Measurements from ENCODE around the gene PPM1E.
A peak's percentile ranks its signal among the peaks of the same experiment; 100 is the strongest.
"Not testable (repeated sequence)": the region's sequence is repeated elsewhere in the genome, so short reads cannot be mapped to it uniquely, and the experiment has no call there.

PPM1E gene

DNA sequence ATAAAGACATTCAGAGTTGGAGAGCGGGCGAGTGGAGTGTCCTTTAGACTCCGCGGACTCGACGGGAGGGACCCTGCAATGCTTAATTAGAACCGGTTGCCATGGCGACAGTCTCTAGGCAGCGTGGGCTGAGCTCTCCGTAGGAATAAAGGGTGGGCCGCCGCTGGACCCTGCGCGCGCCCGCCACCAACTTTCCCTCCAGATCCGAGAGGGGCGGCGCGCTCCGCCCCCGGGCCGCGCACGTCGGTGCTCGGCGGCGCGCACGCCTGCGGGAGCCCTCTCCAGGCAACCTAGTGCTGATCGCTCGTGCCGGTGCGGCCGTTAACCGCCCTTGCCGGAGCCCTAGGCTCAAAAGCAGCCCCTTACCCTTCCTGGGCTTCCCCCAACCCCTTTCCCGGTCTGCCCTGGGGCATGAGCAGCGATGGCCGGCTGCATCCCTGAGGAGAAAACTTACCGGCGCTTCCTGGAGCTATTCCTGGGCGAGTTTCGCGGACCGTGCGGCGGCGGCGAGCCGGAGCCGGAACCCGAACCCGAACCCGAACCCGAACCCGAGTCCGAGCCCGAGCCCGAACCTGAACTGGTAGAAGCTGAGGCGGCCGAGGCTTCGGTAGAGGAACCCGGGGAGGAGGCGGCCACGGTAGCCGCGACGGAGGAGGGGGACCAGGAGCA is at the start of gene PPM1E:
Gene PPM1E, plus strand, starts transcription at position 278 of the 669 bp plus-strand sequence.
- peak; percentile 16 for DNase-seq (ENCODE audit: low spot score)

DNA sequence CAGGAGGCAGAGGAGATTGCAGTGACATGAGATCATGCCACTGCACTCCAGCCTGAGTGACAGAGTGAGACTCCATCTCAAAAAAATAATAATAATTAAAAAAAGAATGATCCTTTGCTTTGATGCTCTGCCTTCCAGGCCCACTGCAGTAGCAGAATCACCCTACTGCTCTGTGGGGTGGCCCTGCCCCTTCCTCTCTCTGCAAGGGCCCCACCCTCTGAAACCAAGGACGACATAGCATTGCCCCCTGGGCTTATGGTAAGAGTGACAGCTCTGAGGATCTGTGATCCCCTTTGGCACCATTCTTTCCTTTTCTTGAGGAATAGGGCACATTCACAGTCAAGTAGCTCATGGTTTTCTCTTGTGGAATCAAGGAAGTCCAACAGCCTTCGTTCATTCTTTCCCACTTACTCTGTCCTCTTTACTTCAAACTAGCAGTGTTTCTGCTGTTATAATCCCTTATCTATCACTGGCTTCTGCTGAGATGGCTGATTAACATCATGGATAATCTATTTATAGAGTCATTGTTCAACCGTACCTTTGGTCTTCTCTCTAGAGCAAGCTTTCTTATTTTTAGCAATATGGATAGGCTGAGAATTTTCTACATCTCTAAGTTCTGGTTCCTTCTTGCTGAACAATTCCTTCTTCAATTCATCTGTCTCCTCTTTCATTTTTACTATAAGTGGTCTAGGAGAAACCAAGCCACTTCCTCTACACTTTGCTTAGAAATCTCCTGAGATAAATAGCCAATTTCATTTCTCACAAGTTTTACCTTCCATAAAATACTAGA is 49.1 kb upstream of the PPM1E start:
- DNase-seq (ENCODE audit: low spot score) = no peak

DNA sequence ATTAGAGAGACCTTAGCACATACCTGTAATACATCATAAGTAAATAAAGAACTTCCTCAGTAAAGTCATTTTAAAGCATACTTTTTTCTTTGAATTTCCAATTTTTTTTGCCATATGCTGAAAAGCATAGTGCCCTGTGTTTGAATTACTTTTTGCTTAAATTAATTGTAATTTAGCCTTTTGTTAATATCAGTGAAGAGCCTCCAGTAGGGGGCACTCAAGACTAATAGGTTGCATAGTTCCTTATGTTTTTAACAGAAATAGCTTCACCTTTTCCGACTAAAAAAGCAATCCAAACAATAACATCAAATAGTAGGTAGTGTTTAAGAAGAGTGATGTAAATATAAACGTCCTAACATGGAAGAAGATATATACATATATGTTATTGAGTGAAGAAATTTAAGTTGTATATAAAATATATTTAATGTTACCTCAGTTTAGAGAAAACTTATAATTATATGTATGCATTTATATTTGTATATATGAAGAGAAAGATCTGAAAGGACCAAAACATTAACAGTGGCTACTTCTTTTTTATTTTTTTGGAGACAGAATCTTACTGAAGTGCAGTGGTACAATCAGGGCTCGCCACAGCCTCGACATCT is 44.6 kb upstream of the PPM1E start:
- DNase-seq (ENCODE audit: low spot score) = peak; percentile 53

DNA sequence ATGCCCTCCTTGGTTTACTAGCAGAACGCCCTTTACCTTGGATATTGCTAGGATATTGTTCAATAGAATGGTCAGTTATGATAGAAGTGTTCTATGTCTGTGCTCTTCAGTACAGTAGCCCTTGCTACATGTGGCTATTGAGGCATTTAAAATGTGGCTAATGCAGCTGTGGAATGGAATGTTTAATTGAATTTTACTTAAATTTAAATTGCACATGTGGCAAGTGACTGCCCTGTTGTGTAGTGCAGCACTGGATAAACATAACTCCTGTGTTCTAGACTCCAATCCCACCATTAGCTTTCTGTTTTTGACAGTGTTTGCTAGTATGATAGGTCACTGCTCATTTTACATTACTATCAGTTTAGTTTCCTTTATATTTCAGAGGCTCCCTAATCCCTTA is 33.4 kb upstream of the PPM1E start:
- DNase-seq (ENCODE audit: low spot score) = no peak

DNA sequence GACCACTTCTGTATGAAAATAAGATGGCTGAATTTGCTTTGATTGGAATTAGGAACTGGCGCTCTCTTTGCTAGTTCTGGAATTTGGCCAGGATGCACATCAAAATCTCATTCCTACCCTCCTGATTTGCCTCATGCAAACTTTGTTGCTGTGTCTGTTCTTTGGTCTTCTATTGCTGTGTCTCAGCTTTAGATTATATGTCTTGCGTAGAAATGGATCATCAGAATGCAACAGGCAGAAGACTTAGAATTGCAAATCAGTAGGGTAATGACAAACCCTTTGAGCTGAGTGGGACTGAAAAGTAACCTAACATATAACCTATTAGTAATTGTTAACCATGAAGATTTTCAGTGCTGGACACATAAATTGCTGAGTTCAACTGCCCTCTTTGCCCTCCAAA is 33.0 kb upstream of the PPM1E start:
- DNase-seq (ENCODE audit: low spot score) = no peak

DNA sequence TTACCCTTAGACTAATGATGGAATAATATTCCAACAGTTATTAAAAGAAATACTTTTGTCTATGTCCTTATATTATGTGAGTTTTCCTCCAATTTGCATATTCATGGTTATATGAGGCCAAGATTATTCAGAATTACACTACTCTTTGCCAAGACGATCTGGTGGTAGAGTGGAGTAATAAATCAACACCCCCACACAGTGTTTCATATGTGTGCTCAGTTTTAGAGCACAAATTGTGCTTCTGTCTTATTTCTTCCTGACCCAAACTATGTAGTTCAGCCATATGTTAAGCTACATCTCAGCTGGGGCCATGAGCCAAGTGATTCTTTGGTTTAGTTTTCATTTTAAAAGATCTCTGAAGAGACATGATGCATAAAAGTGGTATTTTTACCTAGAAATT is 26.9 kb upstream of the PPM1E start:
- DNase-seq (ENCODE audit: low spot score) = no peak

DNA sequence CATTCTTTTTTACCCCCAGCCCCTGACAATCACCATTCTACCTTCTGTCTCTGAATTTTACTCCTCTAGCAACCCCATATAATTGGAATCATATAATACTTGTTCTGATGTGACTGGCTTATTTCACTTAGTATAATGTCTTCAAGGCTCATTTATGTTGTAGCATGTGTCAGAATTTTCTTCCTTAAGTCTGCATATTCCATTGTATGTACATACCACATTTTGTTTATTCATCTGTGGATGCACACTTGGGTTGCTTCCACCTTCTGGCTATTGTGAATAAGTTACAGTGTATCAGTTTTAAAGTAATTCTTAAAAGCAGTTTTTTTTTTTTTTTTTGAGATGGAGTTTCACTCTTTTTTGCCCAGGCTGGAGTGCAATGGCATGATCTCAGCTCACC is 24.7 kb upstream of the PPM1E start:
- no peak for DNase-seq (ENCODE audit: low spot score)

DNA sequence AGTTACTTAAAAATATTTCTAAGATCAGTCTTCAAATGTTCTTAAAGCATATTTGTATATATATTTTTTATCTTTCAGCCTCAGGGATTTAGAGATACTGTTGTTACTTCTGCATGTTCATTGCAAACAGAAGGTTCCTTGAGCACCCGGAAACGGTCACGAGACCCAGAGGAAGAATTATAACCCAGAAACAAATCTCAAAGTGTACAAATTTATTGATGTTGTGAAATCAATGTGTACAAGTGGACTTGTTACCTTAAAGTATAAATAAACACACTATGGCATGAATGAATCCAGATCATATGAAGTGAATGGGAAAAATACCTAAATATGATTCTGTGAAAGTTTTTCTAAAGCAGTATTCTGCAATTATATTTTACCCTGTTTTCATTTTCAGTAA is 21.6 kb upstream of the PPM1E start:
- no peak for DNase-seq (ENCODE audit: low spot score)

DNA sequence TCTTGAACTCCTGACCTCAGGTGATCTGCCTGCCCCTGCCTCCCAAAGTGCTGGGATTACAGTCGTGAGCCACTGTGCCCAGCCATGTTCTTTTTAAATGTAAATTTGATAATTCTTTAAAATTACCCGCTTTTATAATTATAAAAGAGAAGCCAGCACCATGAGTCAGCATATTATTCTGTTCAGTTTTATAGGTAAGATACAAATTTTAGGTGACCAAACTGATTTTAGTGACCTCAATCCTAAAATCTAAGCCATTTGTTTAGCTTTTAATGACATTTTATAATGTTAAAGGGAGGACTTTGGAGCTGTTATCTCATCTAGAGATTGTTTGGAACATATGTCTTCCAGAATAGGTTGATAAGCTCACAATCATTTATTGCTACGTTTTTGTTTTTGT is 20.8 kb upstream of the PPM1E start:
- no peak for DNase-seq (ENCODE audit: low spot score)

DNA sequence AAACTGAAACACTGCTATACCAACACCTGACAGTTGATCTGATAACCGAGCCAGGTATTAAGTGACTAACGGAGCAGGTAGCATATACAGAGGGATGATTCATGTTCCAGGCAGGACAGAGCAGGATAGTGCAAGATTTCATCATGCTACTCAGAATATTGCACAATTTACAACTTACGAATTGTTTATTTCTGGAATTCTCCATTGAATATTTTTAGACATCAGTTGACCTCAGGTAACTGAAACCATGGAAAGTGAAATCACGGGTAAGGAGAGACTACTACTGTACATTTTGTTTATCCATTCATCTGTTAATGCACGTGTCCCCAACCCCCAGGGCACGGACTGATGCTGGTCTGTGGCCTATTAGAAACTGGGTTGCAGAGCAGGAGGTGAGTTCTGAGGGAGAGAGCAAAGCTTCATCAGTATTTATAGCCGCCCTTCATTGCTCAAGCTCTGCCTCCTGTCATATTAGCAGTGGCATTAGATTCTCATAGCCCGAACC is 14.5 kb upstream of the PPM1E start:
- DNase-seq (ENCODE audit: low spot score) = no peak

DNA sequence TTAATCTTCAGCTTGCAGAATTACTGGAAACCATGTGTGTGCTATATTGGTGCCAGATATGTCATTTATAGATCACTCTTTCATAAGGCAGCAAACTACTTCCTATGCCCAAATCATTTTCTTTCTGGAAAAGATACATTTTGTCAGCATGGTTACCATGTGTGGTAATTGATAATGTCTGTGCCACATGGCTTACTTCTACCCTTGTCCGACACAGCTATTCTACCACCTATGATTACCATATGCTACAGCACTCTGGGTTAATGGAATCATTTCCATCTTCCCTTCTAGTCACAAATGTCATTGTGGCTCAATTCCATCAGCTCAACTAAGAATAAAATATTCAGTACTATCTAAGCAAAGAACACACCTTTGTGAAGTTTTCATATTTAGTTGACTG is 8.0 kb upstream of the PPM1E start:
- DNase-seq (ENCODE audit: low spot score) = no peak

DNA sequence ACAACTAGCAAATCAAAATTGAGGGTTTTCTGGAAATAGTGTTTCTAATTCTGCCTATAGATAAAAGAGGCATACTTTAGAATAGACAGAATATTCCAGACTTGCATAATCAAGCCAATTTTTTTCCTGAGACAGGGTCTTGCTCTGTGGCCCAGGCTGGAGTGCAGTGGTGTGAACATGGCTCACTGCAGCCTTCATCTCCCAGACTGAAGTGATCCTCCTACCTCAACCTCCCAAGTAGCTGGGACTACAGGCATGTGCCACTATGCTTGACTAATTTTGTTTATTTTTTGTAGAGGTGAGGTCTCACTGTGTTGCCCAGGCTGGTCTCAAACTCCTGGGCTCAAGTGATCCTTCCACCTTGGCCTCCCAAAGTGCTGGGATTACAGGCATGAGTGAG is 6.0 kb upstream of the PPM1E start:
- not testable (repeated sequence) for DNase-seq (ENCODE audit: low spot score)

DNA sequence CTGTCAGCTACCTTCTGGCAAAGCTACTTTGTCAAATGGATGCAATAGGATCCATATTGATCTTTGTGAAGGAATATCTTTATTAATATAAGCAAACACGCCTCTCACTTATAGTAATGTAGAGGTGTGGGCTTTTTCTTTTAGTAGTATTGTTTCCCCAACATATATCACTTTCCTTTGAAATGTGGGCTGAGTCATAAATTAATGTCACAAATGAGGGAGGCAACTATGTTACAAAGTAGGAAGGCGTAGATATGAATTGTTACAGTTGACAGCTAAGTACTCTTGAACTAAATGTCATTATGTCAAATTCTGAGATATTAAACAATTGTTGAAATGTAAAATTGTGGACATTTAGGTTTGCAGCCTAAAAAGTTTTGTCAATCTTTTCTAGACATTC is 2.6 kb upstream of the PPM1E start:
- no peak for DNase-seq (ENCODE audit: low spot score)

DNA sequence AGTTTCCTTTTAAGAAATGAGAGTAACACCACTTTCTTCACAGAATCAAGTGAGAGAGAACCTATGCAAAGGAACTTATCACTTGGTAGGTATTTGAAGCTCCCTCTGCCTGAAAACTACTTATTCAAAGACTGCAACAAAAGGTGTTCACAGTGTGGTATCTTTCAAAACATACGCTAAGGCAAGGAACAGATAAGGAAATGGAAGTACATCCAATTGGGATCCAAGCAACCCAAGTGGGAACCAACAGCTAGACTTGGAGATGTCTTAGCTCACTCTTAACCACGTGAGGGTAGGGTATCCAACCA is 431 bp upstream of the PPM1E start:
- DNase-seq (ENCODE audit: low spot score) = no peak

DNA sequence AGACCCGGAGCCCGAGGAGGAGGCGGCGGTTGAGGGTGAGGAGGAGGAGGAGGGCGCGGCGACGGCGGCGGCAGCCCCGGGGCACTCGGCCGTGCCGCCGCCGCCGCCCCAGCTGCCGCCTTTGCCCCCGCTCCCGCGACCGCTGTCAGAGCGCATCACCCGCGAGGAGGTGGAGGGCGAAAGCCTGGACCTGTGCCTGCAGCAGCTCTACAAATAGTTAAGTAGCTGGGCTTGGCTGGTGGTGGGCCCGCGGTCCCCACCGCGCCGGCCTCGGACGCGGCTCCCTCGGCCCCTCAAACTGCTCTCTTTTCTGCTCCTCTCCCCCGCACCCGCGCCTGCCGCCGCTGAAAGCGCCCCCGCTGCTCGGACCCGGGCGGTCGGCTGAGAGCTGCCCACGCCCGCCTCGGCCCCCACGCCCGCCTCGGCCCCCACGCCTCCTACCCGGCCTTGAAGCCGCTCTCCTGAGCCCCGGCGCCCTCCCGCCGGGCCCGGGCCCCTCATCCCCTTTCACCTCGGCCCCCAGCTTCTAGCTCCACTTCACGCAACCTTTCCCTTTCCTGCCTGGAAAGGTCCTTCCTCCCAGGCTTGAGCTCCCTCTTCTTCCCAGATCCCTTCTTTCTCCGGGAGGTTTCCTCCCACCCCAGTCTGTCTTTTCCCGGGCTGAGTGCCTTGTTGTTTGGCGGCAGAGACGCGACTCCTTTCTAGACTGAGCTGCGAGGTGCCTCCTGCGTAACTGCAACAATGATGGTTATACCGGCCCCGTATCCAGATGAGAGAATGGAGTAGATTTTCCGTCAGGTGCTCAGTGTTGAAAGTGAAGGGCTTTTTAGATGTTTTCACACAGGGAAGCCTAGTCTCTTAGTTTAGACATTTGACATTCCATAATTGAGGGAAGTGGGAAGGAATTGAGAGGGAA is 850 bp downstream of the PPM1E start:
- DNase-seq (ENCODE audit: low spot score) = no peak

DNA sequence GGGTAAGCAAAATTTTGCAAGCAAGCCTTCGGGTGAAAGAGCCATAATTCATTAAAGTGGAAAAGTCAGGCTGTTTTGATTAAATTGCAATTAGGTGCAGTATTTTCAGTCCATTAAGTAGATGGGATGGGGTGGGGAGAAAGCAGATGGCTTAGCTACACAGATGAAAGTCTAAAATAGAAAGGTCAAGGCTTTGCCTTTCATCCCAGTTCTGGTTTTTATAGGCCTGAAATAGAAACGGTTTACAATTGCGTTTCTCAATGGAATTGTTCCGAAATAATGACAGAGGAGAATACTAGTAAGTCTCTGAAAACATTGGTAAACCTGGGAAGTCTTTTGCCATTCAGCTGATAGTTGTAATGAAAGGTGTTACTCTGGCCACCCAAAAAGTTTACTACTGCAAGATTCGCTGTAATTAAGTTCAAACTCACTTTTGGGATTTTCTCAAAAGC is 1.5 kb downstream of the PPM1E start:
- no peak for DNase-seq (ENCODE audit: low spot score)

DNA sequence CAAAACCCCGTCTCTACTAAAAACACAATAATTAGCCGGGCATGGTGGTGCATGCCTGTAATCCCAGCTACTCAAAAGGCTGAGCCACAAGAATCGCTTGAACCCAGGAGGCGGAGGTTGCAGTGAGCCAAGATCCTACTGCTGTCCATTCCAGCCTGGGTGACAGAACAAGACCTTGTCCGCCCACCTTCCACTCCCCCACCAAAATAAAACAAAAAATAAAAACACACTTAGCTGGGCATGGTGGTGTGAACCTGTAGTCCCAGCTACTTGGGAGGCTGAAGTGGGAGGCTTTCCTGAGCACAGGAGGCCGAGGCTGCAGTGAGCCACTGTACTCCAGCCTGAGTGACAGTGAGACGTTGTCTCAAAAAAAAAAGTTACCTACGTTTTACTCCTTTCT is 3.2 kb downstream of the PPM1E start:
- DNase-seq (ENCODE audit: low spot score) = no peak

DNA sequence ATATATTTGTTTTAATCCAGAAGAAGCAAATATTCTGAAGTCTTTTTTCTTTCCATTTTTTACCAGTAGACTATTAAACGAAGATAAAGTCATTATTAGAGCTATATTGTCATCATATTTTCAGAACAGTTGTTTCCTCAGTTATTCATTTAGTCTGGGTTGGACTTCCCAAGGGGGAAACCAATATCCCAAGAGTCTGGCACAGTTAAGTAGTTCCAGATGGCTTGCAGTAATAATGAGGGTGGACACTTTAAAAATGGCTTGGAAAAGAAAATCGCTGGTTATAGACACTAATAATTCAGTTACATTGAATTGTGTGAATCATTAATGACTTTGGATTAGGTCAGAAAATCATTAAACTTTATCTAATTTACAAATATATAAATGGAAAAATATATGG is 3.9 kb downstream of the PPM1E start:
- DNase-seq (ENCODE audit: low spot score) = no peak

DNA sequence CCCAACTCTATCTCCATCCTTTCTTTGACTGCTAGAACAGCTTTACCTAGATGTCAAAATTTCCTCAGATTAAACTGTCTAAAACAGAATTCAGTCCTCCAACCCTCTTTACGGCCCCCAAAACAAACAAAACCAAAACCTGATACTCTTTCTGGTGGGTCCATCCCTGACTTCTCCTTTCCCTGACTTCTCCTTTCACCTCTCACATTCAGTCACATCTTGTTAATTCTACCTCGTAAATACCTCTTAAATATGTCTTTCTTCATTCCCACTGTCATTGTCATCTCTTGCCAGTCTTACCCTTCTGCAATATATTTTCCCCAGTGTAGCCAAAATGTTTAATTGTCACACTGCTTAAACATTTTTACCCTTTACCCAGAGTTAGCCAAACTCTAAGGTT is 4.6 kb downstream of the PPM1E start:
- DNase-seq (ENCODE audit: low spot score) = no peak

DNA sequence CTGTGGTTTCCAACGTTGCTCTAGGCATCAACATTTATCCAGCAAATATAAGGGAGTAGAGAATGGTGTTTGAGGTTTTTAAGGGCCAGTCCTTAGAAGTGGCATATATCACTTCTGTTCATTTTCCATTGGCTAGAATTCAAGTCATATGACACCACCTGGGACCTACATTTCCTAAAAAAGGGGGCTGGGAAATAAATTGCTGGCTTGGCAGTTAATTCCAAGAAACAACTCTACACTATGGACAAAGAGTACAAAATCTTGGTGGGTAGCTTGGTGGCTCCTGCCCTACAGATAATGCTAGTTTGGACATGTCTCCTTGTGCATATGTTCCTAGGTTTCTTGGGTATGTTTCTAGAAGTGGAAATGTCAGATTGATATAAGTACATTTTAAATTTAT is 7.6 kb downstream of the PPM1E start:
- DNase-seq (ENCODE audit: low spot score) = no peak

DNA sequence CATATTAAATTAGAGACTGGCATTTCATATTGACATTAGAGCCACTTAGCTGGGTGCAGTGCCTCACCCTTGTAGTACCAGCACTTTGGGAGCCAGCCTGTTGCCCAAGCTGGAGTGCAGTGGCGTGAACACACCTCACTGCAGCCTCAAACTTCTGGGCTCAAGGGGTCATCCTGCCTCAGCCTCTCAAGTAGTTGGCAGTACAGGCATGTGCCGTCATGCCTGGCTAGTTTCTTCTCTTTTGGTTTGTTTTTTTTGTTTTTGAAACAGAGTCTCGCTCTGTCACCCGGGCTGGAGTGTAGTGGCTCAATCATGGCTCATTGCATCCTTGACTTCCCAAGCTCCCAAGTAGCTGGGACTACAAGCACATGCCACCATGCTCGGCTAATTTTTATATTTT is 8.7 kb downstream of the PPM1E start:
- no peak for DNase-seq (ENCODE audit: low spot score)

DNA sequence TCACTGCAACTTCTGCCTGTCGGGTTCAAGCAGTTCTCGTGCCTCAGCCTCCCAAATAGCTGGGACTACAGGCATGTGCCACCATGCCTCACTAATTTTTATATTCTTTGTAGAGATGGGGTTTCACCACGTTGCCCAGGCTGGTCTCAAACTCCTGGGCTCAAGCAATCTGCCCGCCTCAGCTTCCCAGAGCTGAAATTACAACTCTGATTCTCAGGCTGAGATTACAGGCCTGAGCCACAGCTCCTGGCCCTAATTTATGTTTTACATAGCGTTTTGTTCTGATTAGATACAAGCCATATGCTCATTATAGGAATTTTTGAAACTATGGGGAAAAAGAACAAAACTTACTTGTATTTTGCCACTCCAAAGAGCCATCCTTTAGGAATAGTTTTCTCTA is 22.8 kb downstream of the PPM1E start:
- not testable (repeated sequence) for DNase-seq (ENCODE audit: low spot score)

All from CD4-positive, alpha-beta T cell treated with Interleukin-15 for 4 hours (primary cell).